Measurements from ENCODE around the gene CRLF1.

- TF ChIP-seq EZH2 (IDR thresholded peaks at IDR 0.05; ENCODE audit: insufficient read depth, poor library complexity, severe bottlenecking) (no peak), EZH2phosphoT487 (IDR thresholded peaks at IDR 0.05; ENCODE audit: insufficient read depth, low read depth) (no peak)
Observed at GRCh38 chr19:18590273-18591272, 16.0 kb downstream of the CRLF1 start.

Measured in GM23248 (cell line).